Prostate gland (tissue), 2 donors: ENCODE data around the gene LDHD.

Experiments
- CTCF ChIP-seq, 4 experiments: fragments of 200-600 bp in 2 of 4; fragments of 450-650 bp in 2 of 4; sonication (generic) in 2 of 4; IDR thresholded peaks; 1 replicate in 3 of 4; 2 replicates in 1 of 4; pipeline ENCODE4 v1.5.1; 2016 to 2019; ENCODE audit warnings: antibody characterized with exemption in 4 of 4, mild to moderate bottlenecking in 2 of 4, moderate library complexity in 2 of 4
- POLR2A ChIP-seq: fragments of 450-650 bp; IDR thresholded peaks from one replicate; pipeline ENCODE4 v1.6.1; 2016; ENCODE audit warnings: antibody characterized with exemption, mild to moderate bottlenecking

DNA sequence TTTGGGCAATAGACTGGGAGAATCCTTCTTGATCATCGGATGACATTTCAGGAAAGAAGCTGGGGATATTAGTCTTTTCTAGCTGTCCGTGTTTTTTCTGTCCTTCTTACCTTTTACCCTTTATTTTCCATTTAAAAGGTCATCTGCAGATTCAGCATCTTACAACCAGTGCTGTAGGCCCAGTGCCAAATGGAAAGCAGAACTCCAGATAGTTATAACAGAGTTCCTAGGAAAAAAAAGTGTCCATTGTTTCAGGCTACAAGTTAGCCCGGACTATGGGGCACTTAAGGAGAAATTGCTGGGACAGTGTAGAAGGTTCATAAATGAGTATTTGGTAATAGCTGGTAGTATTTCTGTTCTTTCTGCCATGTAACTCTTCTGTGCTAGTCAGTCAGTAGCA, 28.4 kb downstream of the LDHD start:
- TF ChIP-seq POLR2A (no peak), CTCF (IDR thresholded peaks at IDR 0.05) (no peak)
